IPS-20b (cell line): Measurements from ENCODE around the gene ISM1.

Experiments used
- H3K27ac ChIP-seq: one replicate; pipeline ENCODE4 v1.5.1; 2013; ENCODE audit warnings: low read length
- H3K27me3 ChIP-seq: 2 replicates; pipeline ENCODE4 v1.6.1; 2013; ENCODE audit warnings: mild to moderate bottlenecking, low read length, inconsistent platforms; ENCODE audit not compliant: insufficient read depth
- H3K36me3 ChIP-seq: 2 replicates; pipeline ENCODE4 v1.6.1; 2013; ENCODE audit warnings: low read depth, mild to moderate bottlenecking, inconsistent platforms, low read length, moderate library complexity; ENCODE audit not compliant: insufficient read depth
- H3K4me1 ChIP-seq: 2 replicates; pipeline ENCODE4 v1.6.1; 2013; ENCODE audit warnings: mild to moderate bottlenecking, control low read depth, inconsistent platforms, low read length, moderate library complexity; ENCODE audit not compliant: insufficient read depth
- H3K4me3 ChIP-seq: 2 replicates; pipeline ENCODE4 v1.5.1; 2013; ENCODE audit warnings: mild to moderate bottlenecking, low read length, inconsistent platforms
- H3K9ac ChIP-seq: 2 replicates; pipeline ENCODE4 v1.6.1; 2013; ENCODE audit warnings: low read depth, mild to moderate bottlenecking, inconsistent platforms, low read length, moderate library complexity
- H3K9me3 ChIP-seq: 2 replicates; pipeline ENCODE4 v1.6.1; 2013; ENCODE audit warnings: mild to moderate bottlenecking, low read depth, low read length, inconsistent platforms; ENCODE audit not compliant: insufficient read depth

The ISM1 gene

GRCh38 chr20:13305284-13305683, 84.2 kb downstream of the ISM1 start:
- Histone ChIP-seq H3K27me3 (no peaks in the 10 kb centered on the region), H3K27ac (no peak overlapping the region), H3K9me3 (no peaks in the 10 kb centered on the region), H3K36me3 (no peaks in the 10 kb centered on the region), H3K9ac (no peak overlapping the region), H3K4me3 (no peak overlapping the region), H3K4me1 (no peaks in the 10 kb centered on the region)

GRCh38 chr20:13307562-13308163, 86.6 kb downstream of the ISM1 start:
- Histone ChIP-seq H3K27me3 (no peaks in the 10 kb centered on the region), H3K9me3 (no peaks in the 10 kb centered on the region), H3K36me3 (no peaks in the 10 kb centered on the region), H3K4me3 (no peak overlapping the region), H3K27ac (no peak overlapping the region), H3K9ac (no peak overlapping the region), H3K4me1 (no peaks in the 10 kb centered on the region)

- Histone ChIP-seq H3K27me3 (no peaks in the 10 kb centered on the region), H3K36me3 (no peaks in the 10 kb centered on the region), H3K9me3 (peaks cover 4% of the 10 kb centered on the region; the same call in 1 of the 2 replicates), H3K9ac (no peak overlapping the region), H3K4me3 (no peak overlapping the region), H3K27ac (no peak overlapping the region), H3K4me1 (no peaks in the 10 kb centered on the region)
Observed at GRCh38 chr20:13312300-13312699, 91.2 kb downstream of the ISM1 start.

- Histone ChIP-seq H3K9me3 (peaks cover 8% of the 10 kb centered on the region; the same call in 1 of the 2 replicates), H3K27ac (no peak overlapping the region), H3K4me1 (no peaks in the 10 kb centered on the region), H3K4me3 (no peak overlapping the region), H3K36me3 (no peaks in the 10 kb centered on the region), H3K27me3 (no peaks in the 10 kb centered on the region), H3K9ac (no peak overlapping the region)
Observed at GRCh38 chr20:13313201-13313600, 92.1 kb downstream of the ISM1 start.

- Histone ChIP-seq H3K9ac (no peak overlapping the region), H3K9me3 (peaks cover 8% of the 10 kb centered on the region; the same call in 1 of the 2 replicates), H3K4me1 (no peaks in the 10 kb centered on the region), H3K36me3 (no peaks in the 10 kb centered on the region), H3K27me3 (no peaks in the 10 kb centered on the region), H3K4me3 (no peak overlapping the region), H3K27ac (no peak overlapping the region)
Observed at GRCh38 chr20:13317439-13317838, 96.4 kb downstream of the ISM1 start.

- Histone ChIP-seq H3K4me1 (peaks cover 7% of the 10 kb centered on the region; the same call in 1 of the 2 replicates), H3K9me3 (peaks cover 8% of the 10 kb centered on the region; the same call in 1 of the 2 replicates), H3K27me3 (no peaks in the 10 kb centered on the region), H3K4me3 (no peak overlapping the region), H3K9ac (no peak overlapping the region), H3K27ac (no peak overlapping the region), H3K36me3 (no peaks in the 10 kb centered on the region)
Observed at GRCh38 chr20:13318871-13319521, 97.9 kb downstream of the ISM1 start.

GRCh38 chr20:13320702-13321101, 99.6 kb downstream of the ISM1 start:
- Histone ChIP-seq H3K9ac (no peak overlapping the region), H3K36me3 (no peaks in the 10 kb centered on the region), H3K27me3 (no peaks in the 10 kb centered on the region), H3K4me1 (peaks cover 11% of the 10 kb centered on the region), H3K4me3 (no peak overlapping the region), H3K27ac (no peak overlapping the region), H3K9me3 (peaks cover 8% of the 10 kb centered on the region; the same call in 1 of the 2 replicates)

GRCh38 chr20:13321416-13321815, 100.3 kb downstream of the ISM1 start:
- Histone ChIP-seq H3K4me1 (peaks cover 11% of the 10 kb centered on the region), H3K36me3 (no peaks in the 10 kb centered on the region), H3K9ac (no peak overlapping the region), H3K9me3 (peaks cover 8% of the 10 kb centered on the region; the same call in 1 of the 2 replicates), H3K27ac (no peak overlapping the region), H3K27me3 (no peaks in the 10 kb centered on the region), H3K4me3 (no peak overlapping the region)

- H3K9ac ChIP-seq: no peak overlapping the region
- H3K27me3 ChIP-seq: no peaks in the 10 kb centered on the region
- peaks cover 5% of the 10 kb centered on the region; the same call in 1 of the 2 replicates for H3K9me3 ChIP-seq
- peaks cover 11% of the 10 kb centered on the region for H3K4me1 ChIP-seq
- no peaks in the 10 kb centered on the region for H3K36me3 ChIP-seq
- H3K27ac ChIP-seq: no peak overlapping the region
- H3K4me3 ChIP-seq: no peak overlapping the region
Observed at GRCh38 chr20:13322198-13322597, 101.1 kb downstream of the ISM1 start.

GRCh38 chr20:13322621-13323020, 101.5 kb downstream of the ISM1 start:
- Histone ChIP-seq H3K36me3 (no peaks in the 10 kb centered on the region), H3K4me3 (no peak overlapping the region), H3K9ac (no peak overlapping the region), H3K9me3 (0 out of 2 replicates have a peak, but pooled peaks cover under 1% of the 10 kb centered on the region), H3K4me1 (peaks cover 11% of the 10 kb centered on the region), H3K27ac (no peak overlapping the region), H3K27me3 (no peaks in the 10 kb centered on the region)

GRCh38 chr20:13325033-13325432, 104.0 kb downstream of the ISM1 start:
- Histone ChIP-seq H3K4me3 (no peak overlapping the region), H3K36me3 (no peaks in the 10 kb centered on the region), H3K4me1 (peaks cover 11% of the 10 kb centered on the region), H3K27ac (no peak overlapping the region), H3K9me3 (no peaks in the 10 kb centered on the region), H3K9ac (no peak overlapping the region; the same call in 1 of the 2 replicates), H3K27me3 (no peaks in the 10 kb centered on the region)

GRCh38 chr20:13325796-13326340, 104.8 kb downstream of the ISM1 start:
- no peak overlapping the region for H3K27ac ChIP-seq
- no peak overlapping the region for H3K9ac ChIP-seq
- no peak overlapping the region for H3K4me3 ChIP-seq
- no peaks in the 10 kb centered on the region for H3K27me3 ChIP-seq
- H3K36me3 ChIP-seq: no peaks in the 10 kb centered on the region
- peaks cover 11% of the 10 kb centered on the region for H3K4me1 ChIP-seq
- H3K9me3 ChIP-seq: no peaks in the 10 kb centered on the region
